ENCODE results near the gene REG1B. TPM values are rescaled to one million over a fixed set of nuclear protein-coding genes. Genes with fewer than 3 reads are reported as not detected.

Gene REG1B
- total and polyA plus RNA-seq, 2 donors (not counting 3 experiments of a cell fraction or from before 2014, with no cell fraction given) = not detected

- ChIA-PET POLR2A (no interaction called here), CTCF (no interaction called here)
- TF ChIP-seq, protein P1, sequence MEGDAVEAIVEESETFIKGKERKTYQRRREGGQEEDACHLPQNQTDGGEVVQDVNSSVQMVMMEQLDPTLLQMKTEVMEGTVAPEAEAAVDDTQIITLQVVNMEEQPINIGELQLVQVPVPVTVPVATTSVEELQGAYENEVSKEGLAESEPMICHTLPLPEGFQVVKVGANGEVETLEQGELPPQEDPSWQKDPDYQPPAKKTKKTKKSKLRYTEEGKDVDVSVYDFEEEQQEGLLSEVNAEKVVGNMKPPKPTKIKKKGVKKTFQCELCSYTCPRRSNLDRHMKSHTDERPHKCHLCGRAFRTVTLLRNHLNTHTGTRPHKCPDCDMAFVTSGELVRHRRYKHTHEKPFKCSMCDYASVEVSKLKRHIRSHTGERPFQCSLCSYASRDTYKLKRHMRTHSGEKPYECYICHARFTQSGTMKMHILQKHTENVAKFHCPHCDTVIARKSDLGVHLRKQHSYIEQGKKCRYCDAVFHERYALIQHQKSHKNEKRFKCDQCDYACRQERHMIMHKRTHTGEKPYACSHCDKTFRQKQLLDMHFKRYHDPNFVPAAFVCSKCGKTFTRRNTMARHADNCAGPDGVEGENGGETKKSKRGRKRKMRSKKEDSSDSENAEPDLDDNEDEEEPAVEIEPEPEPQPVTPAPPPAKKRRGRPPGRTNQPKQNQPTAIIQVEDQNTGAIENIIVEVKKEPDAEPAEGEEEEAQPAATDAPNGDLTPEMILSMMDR (IDR thresholded peaks at IDR 0.05; ENCODE audit: extremely low read depth in 1 of 2, insufficient read depth in 1 of 2, low read depth in 1 of 2, low read length in 2 of 2) = no peak
- TF ChIP-seq EZH2 (IDR thresholded peaks at IDR 0.05; ENCODE audit: borderline replicate concordance, low read depth, low read length, severe bottlenecking) (no peak), POLR2AphosphoS5 (IDR thresholded peaks at IDR 0.05; ENCODE audit: insufficient read depth, low read depth, low read length) (no peak), JUN (IDR thresholded peaks at IDR 0.05; ENCODE audit: borderline replicate concordance, insufficient read depth, insufficient read length, low read depth) (no peak), MAX (IDR thresholded peaks at IDR 0.05; ENCODE audit: insufficient read depth, insufficient read length) (no peak), GATA2 (IDR thresholded peaks at IDR 0.05; ENCODE audit: insufficient read depth, insufficient read length, low read depth, low read length) (no peak), MYC (IDR thresholded peaks at IDR 0.05; ENCODE audit: low read depth, low read length) (no peak), FOS (IDR thresholded peaks at IDR 0.05; ENCODE audit: borderline replicate concordance, insufficient read depth, low read length) (no peak), POLR2A (IDR thresholded peaks at IDR 0.05; ENCODE audit: low read depth, low read length) (no peak)
- dilution Hi-C loops (cut with MboI; ENCODE audit: extremely low pct_ligation_motif_present, low sequenced_read_pairs) = no loop called here
- no peaks in the 10 kb centered on the region for H3K36me3 ChIP-seq (ENCODE audit: control insufficient read depth in 2 of 2, extremely low read depth in 1 of 2, insufficient read depth in 2 of 2, low read length in 2 of 2)
- no peaks in the 10 kb centered on the region for H4K20me1 ChIP-seq (replicated peaks; ENCODE audit: control insufficient read depth, extremely low read depth, insufficient read depth, low read length)
- no peak within 1 kb of the TSS for H3K9ac ChIP-seq (replicated peaks; ENCODE audit: extremely low read depth, insufficient read depth, low read length)
- no peak within 1 kb of the TSS for H2AFZ ChIP-seq (ENCODE audit: low read depth, low read length)
- H3K9me3 ChIP-seq (replicated peaks; ENCODE audit: control insufficient read depth, insufficient read depth, low read length) = no peaks in the 10 kb centered on the region
- DNase-seq (ENCODE audit: low read depth, low spot score) (no peak), FAIRE-seq (no peak)
- H3K79me2 ChIP-seq (ENCODE audit: control insufficient read depth, insufficient read depth, low read length) = no peaks in the 10 kb centered on the region
- H3K4me3 ChIP-seq (replicated peaks in 1 of 3; ENCODE audit: insufficient read depth in 1 of 3, low read depth in 1 of 3, low read length in 3 of 3) = no peak within 1 kb of the TSS
- no TSS peak for BruUV-seq (replicated peaks)
- no peaks in the 10 kb centered on the region for H3K27me3 ChIP-seq (ENCODE audit: control insufficient read depth in 2 of 2, insufficient read depth in 2 of 2, low read length in 2 of 2)
- no peak within 1 kb of the TSS for H3K27ac ChIP-seq (ENCODE audit: insufficient read depth, low read depth, low read length)
- H3K9me1 ChIP-seq (replicated peaks; ENCODE audit: control insufficient read depth, extremely low read depth, insufficient read depth, low read length) = no peaks in the 10 kb centered on the region
- H3K4me1 ChIP-seq (ENCODE audit: control insufficient read depth, extremely low read depth, insufficient read depth, low read length) = no peaks in the 10 kb centered on the region
- no peak within 1 kb of the TSS for H3K4me2 ChIP-seq (ENCODE audit: insufficient read depth, low read length)
- intact Hi-C loops (cut with micrococcal nuclease) = no loop called here
Measured at GRCh38 chr2:79120194-79120713, 32.5 kb upstream of the REG1B start, which contains the start of gene REG1A. Gene REG1A, plus strand, starts transcription at chr2:79120488. Its CDS starts 374 bp downstream, at chr2:79120862.
